Mesothelial cell of epicardium (in vitro differentiated cells): Measurements from ENCODE around the gene SLC24A5. TPM values are rescaled to one million over a fixed set of nuclear protein-coding genes. Genes with fewer than 3 reads are reported as not detected.

Source experiments
- DNase-seq, 2 experiments: peaks; one replicate each; pipeline ENCODE4 v3.0.0; 2021; ENCODE audit warnings: low spot score in 2 of 2; ENCODE audit not compliant: unreplicated experiment in 2 of 2
- H3K27ac Mint-ChIP-seq: 2 replicates; pipeline ENCODE4 v1.8.0; 2021; ENCODE audit warnings: mixed read lengths
- H3K27me3 Mint-ChIP-seq: 2 replicates; pipeline ENCODE4 v1.8.0; 2021; ENCODE audit warnings: low read depth, mixed read lengths
- H3K36me3 Mint-ChIP-seq: 2 replicates; pipeline ENCODE4 v1.8.0; 2021; ENCODE audit warnings: mixed read lengths
- H3K4me1 Mint-ChIP-seq: 2 replicates; pipeline ENCODE4 v1.8.0; 2021; ENCODE audit warnings: mixed read lengths
- H3K4me3 Mint-ChIP-seq: 2 replicates; pipeline ENCODE4 v1.8.0; 2021; ENCODE audit warnings: mild to moderate bottlenecking, moderate library complexity, mixed read lengths
- H3K9me3 Mint-ChIP-seq: 2 replicates; pipeline ENCODE4 v1.8.0; 2021; ENCODE audit warnings: mixed read lengths
- total RNA-seq: library from RNA; stranded (reverse); gene quantifications from 3 replicates; pipeline ENCODE4 v1.2.1, GENCODE V29; 2021
- TF ChIP-seq, protein P1 (sequence below): fragments of 200-600 bp; sonication (generic); IDR thresholded peaks from one replicate; pipeline ENCODE4 v1.5.0; 2021; ENCODE audit warnings: antibody characterized with exemption; ENCODE audit not compliant: unreplicated experiment

SLC24A5 gene
- total RNA-seq, 1 donor from 2014 or later = 0.16 TPM

DNA sequence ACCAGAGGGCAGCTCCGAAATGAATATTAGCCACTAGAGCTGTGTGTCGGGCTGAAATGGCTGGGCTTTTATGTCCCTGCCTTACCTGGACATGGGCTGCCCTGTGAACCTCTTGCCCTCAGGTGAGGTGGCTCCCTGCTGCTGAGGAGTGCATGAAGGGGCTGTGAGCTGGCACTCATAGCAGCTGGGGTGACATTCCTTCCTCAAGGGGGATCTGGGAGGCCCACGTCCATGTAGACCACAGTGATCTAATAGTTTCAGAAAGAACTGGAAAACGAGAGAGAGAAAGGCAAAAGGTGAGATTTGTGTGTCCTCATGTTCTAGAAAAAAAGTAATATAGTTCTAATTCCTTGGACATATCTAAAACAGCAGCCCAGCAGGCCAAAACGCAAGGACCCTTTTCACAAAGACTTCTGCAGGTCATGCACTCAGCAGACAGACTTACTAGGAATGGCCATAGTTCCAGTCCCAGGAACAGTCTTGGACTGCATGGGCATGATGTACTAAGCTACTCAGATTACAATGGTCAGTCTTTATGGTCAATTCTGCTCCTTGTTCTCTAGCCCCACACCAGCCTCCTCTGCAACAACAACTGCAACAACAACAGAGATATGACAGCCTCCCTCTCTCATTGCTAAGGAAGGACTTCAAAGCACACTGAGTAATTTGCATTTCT, 10.8 kb upstream of the SLC24A5 start:
- no peak for DNase-seq
- Mint-ChIP-seq H3K27ac (no peak overlapping the region), H3K4me1 (peaks cover 34% of the 10 kb centered on the region), H3K36me3 (no peaks in the 10 kb centered on the region), H3K9me3 (no peaks in the 10 kb centered on the region), H3K4me3 (no peak overlapping the region), H3K27me3 (no peaks in the 10 kb centered on the region)
- TF ChIP-seq, protein P1, sequence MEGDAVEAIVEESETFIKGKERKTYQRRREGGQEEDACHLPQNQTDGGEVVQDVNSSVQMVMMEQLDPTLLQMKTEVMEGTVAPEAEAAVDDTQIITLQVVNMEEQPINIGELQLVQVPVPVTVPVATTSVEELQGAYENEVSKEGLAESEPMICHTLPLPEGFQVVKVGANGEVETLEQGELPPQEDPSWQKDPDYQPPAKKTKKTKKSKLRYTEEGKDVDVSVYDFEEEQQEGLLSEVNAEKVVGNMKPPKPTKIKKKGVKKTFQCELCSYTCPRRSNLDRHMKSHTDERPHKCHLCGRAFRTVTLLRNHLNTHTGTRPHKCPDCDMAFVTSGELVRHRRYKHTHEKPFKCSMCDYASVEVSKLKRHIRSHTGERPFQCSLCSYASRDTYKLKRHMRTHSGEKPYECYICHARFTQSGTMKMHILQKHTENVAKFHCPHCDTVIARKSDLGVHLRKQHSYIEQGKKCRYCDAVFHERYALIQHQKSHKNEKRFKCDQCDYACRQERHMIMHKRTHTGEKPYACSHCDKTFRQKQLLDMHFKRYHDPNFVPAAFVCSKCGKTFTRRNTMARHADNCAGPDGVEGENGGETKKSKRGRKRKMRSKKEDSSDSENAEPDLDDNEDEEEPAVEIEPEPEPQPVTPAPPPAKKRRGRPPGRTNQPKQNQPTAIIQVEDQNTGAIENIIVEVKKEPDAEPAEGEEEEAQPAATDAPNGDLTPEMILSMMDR = no peak

DNA sequence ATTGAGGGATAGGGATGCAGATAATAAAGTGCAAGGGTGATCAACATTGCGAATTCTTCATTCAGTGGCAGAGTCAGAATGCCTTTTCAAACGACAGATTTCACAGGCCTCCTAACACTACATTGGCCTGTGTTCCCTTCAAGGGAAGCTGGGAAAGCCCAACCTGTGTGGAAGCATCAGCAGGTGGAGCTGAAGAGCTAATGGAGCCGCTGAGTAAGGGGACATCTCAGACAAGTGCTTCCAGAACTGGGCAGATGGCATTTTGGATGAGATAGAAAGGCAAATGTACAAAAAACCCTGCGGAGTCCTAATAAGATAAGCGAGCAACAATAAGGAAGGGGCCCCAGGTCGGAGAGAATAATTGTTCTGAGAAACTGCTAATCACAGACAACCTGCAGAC, 8.5 kb upstream of the SLC24A5 start:
- DNase-seq = no peak
- Mint-ChIP-seq H3K36me3 (no peaks in the 10 kb centered on the region), H3K27me3 (peaks cover under 1% of the 10 kb centered on the region), H3K4me1 (peaks cover 15% of the 10 kb centered on the region), H3K9me3 (no peaks in the 10 kb centered on the region), H3K27ac (no peak overlapping the region), H3K4me3 (no peak overlapping the region)
- TF ChIP-seq, protein P1 = no peak

DNA sequence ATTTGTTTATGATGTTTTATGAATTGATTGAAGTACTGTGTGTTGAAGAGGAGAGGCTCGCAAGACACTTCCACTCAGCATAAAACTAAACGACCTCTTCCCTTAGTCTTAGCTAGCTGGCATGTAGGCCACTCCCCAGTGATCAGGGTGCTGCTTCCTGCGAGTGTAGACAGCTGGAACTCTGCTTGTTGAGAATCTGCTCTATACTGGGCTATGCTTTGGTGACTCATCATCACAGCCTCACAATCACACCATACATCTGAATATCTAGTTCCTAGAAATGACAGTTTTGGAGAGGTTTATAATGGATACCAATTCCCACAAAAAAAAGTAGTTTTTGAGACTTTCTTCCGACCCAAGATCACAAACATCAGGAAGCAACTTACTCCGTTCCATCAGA, 1.5 kb upstream of the SLC24A5 start:
- Mint-ChIP-seq H3K9me3 (no peaks in the 10 kb centered on the region), H3K27me3 (peaks cover 2% of the 10 kb centered on the region), H3K27ac (no peak overlapping the region), H3K4me1 (no peaks in the 10 kb centered on the region), H3K36me3 (no peaks in the 10 kb centered on the region), H3K4me3 (no peak overlapping the region)
- TF ChIP-seq, protein P1 = no peak
- no peak for DNase-seq

DNA sequence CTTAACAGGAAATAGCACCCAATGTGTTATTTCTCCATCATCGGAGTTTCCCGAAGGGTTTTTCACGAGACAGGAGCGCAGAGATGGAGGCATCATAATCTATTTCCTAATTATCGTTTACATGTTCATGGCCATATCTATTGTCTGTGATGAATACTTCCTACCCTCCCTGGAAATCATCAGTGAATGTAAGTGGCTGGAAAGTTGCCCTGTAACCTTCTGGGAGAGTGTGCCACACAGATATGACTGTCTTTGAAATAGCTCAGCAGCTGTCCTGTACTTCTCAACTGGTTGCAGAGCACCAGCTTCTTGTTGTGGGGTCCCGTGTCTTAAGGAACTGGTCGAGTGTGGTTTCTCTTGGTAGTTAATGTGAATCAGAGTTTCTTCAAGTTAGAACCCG, 1.1 kb downstream of the SLC24A5 start:
- Mint-ChIP-seq H3K9me3 (no peaks in the 10 kb centered on the region), H3K4me3 (no peak overlapping the region), H3K27me3 (peaks cover 2% of the 10 kb centered on the region), H3K27ac (no peak overlapping the region), H3K36me3 (no peaks in the 10 kb centered on the region), H3K4me1 (no peaks in the 10 kb centered on the region)
- TF ChIP-seq, protein P1 = no peak
- DNase-seq = no peak

DNA sequence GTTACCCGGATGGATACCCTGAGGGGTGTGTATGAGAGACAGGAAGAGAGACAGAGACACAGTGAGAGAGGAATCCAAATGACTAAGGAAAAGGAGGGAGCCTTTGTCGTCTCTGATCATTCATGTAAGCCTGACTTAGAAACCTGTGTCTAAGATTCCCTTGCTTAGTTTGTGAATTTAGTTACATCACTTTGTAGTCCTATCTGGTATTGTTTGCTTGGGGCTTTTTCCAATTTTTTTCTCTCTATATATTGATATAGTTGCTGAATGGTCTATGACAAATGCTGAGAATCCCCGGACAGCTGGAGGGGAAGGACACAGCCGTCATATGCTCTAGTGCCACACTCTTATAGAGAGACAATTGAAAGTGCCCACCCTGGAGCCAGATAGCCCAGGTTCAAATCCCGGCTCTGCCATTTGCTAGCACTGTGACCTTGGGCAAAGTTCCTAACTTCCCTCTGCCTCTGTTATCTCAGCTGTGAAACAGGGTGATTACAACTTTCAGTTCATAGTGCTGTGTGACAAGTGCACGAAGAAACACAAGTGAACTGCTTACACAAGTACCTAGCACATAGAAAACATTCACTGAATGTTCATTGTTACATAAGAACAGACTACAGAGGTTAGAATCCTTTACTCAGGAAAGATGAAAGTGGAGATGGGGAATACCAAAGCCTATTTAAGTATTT, 6.0 kb downstream of the SLC24A5 start:
- DNase-seq = no peak
- H3K27ac Mint-ChIP-seq = no peak overlapping the region
- no peaks in the 10 kb centered on the region for H3K9me3 Mint-ChIP-seq
- H3K4me1 Mint-ChIP-seq = no peaks in the 10 kb centered on the region
- no peaks in the 10 kb centered on the region for H3K36me3 Mint-ChIP-seq
- H3K4me3 Mint-ChIP-seq = no peak overlapping the region
- no peaks in the 10 kb centered on the region for H3K27me3 Mint-ChIP-seq
- TF ChIP-seq, protein P1 = no peak
